ENCODE data around the gene SULT1C3.
A peak's percentile ranks its signal among the peaks of the same experiment; 100 is the strongest.

Gene SULT1C3

DNA sequence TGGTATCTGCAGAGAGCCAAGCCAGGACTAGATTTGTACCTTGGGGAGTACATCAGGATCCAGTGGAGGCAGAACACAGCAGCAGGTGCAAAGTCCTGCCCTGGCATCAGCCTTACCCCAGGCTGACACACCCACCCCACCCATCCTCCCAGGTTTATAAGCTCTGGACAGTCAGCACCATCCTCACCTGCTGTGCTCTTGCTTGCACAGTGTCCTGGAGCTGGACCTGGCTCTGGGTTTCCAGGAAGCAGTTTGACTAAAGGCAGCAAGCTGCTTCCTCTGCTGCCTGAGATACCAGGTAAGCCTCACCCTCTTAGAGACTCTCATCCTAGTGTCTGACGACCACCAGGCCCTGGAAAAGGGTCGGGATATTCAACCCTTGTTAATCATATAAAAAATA is at the start of gene SULT1C3:
TSS of gene SULT1C3 (plus strand) at position 183 of the 400 bp plus-strand sequence. CDS start 7,227 bp downstream, outside the sequence.
- no peak for DNase-seq

DNA sequence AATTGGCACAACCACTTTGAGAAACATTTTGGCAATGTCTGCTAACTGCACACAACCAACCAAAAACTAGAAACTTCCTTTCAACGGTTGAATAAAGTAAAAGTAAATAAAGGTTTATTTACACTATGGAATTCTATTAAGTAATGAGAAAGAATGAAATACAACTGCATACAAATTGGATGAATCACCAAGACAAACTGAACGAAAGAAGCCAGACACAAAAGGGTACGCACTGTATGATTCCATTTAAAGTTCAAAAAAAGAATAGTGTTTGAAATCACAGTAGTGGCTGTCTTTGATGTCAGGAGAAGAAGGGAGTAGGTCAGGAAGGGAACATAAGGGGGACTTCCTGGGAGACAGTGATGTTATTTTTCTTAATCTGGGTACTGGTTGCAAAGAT is 46.5 kb upstream of the SULT1C3 start:
- DNase-seq, result no peak

DNA sequence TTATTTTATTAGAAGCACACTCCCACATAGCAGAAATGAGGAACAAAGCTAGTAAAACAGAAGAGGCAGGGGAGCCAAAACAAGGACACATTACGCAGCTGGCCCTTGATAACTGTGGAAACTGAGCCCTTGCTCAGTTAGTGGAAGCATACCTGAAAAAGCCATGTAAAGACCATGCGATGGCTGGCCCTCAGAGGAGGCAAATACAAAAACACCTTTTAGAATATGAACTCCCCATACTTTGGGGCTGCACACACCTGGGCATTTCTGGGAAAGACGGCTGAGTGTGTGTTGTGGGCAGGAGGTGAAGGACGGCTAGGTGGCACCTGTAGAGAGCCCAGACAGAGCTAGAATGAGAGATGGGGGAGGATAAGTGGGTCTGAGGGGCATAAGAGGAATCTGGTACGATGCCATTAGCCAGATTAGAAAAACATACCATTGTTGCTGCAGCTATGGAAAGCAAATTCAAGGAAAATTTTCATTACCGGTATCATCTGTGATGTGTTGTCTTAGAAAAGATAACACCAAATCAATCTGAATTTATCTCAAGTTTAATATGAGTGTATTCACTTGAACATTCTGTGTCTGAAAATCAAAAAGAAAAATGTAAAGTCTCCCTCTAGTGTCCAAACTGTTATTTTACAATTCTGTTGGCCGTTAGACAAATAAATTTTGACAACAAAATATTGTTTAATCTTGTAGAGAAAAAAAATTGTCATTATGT is 45.2 kb upstream of the SULT1C3 start:
- DNase-seq, result no peak

DNA sequence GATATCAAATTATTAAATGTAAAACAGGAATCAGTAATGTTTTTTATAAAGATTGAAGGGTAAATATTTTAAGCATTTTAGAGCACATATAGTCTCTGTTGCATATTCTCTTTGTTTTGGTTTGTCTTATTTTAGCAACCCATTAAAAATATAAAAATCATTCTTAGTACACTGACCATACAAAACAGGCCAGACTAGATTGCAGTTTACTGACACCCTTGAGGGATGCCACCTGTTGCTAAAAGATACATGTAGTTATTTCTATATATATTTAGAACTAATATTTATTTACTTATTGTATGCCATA is 44.7 kb upstream of the SULT1C3 start:
- DNase-seq, result no peak

DNA sequence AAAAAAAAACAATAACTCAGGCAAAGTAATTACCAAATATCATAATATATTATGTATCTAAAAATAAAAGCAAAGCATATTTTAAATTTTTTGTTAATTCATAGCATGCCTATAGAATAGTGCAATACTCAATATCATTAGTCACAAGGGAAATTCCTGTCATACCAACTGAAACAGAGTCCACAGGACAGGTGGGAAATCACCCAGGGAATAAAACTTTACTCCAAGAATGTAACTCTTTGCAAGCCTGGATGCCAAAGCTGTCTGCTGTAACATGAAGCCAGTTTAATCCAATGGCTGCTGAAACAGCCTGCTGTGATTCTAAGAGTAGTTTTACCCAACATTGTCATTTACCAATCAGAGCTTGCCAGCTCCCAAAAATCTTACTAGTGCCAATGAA is 40.0 kb upstream of the SULT1C3 start:
- peak; percentile 67 for DNase-seq

- DNase-seq, result no peak
Observed at GRCh38 chr2:108200569-108200968, 39.2 kb upstream of the SULT1C3 start.

DNA sequence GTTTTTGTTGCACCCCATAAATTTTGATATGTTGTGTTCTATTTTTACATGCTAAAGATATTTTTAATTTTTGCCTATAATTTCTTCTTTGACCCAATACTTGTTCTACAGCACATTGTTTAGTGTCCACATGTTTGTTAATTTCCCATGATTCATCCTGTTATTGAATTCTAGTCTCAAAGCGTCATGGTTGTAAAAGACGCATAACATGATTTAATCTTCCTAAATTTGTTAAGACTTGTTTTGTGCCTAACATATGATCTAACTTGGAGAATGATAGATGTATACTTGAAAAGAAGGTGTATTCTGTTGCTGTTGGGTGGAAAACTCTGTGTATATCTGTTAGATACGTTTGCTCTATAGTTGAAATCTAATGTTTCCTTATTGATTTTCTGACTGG is 27.1 kb upstream of the SULT1C3 start:
- no peak for DNase-seq

GRCh38 chr2:108215794-108216211 is 24.0 kb upstream of the SULT1C3 start:
- peak; percentile 37 for DNase-seq

GRCh38 chr2:108217211-108217610 is 22.6 kb upstream of the SULT1C3 start:
- no peak for DNase-seq

GRCh38 chr2:108219688-108220087 is 20.1 kb upstream of the SULT1C3 start:
- DNase-seq, result no peak

- no peak for DNase-seq
Observed at GRCh38 chr2:108220191-108220590, 19.6 kb upstream of the SULT1C3 start.

DNA sequence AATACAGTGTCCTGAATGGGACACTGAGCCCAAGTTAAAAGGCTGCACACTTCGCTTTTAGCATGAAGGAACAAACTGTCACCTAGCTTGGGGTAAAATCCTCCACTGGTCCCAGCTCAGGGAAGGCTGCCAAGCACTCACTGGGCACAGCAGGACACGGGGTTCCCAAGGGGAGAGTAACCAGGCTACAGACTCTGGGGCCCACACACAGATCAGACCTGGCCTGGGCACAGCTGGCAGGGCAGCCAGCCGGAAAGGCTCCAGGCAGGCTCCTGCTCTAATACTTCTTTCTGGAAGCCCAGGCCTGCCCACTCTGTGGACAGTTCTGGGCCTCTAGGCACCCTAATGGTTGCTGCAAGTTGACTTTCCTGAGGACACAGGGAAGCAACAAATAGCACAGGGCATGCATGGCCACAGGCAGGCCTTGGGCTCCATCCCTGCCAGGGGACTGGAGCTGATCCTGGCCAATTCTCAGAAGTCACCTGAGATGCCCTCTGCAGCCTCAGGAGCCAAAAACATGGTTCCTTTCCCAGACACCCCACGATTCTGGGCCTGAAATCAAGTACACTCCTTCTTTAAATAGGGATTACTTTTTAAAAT is 18.7 kb upstream of the SULT1C3 start:
- no peak for DNase-seq

- DNase-seq, result no peak
Observed at GRCh38 chr2:108222261-108222660, 17.5 kb upstream of the SULT1C3 start.

GRCh38 chr2:108223573-108223972 is 16.2 kb upstream of the SULT1C3 start:
- DNase-seq, result no peak

DNA sequence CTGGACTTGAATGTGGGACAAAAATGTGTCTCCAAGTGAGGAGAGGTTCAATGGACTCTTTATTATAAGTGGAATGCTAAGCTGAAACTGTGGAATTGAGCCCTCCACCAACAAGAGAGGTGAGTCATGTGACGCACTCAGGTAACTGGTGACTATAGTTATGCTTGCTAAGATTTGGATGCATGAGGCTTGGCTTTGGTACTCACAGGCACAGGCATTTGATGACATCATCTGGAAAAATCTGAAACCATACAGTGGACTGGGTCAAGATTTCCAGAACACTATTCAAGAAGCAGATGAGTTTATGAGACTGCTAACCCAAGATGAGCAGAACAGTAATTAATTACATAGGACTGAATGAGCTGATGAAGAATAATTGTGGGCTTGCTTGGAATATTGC is 15.7 kb upstream of the SULT1C3 start:
- DNase-seq, result no peak

GRCh38 chr2:108226564-108226963 is 13.2 kb upstream of the SULT1C3 start:
- DNase-seq, result no peak

- no peak for DNase-seq
Observed at GRCh38 chr2:108228006-108228405, 11.8 kb upstream of the SULT1C3 start.

DNA sequence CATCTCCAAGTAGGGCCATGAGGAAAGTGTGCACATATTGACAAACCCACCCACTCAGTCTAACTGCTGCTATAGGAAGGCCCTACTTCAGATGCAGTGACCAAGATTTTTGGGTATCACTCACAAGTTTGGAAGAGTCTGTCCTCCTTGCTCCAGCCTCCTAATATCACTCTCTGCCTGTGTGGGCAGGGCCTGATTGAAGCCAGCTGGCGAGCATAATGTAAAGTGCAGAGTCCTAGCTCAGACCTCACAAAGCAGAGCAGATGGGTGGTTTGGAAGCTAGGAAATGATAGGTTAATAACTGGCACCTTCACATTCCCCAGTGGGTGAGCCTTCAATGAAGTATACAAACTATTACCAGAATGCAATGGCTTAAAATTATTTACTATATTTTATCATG is 11.2 kb upstream of the SULT1C3 start:
- no peak for DNase-seq

DNA sequence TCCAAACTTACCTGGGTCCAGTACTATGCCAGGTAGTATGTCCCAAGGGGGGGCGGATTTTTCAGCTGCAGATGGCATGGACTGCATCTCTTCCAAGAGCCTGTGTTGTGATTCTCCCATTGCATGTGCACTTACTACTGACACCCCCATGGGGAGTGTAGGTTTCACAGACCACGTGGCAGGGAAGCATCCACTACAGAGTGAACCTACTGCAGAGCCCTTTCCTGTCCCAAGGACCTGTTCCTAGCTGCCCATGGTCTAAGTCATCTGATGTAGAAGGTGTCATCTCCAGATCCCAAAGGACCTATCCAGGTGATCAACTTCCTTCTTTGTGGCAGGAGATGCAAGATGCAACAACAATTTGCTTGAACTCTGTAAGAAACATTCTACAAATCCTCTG is 9.9 kb upstream of the SULT1C3 start:
- no peak for DNase-seq

DNA sequence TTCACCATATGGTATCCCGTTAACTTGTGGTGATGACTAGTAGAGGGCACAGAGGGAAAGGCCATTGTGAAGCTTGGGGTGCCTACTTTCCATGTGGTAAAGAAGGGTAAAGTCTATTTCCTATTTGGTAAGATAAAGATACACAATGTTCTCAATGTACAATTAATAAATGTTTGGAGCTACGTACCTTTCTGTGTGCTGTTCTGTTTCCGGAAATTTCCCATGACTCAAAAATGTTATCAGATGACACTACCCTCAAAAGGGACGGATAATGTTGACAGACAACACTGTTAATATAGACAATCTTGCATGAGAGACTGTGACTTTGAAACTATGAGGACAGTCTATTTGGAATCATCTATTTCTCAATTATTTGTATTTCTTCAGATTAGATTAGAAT is 4.2 kb upstream of the SULT1C3 start:
- no peak for DNase-seq

- no peak for DNase-seq
Observed at GRCh38 chr2:108236676-108237335, 3.0 kb upstream of the SULT1C3 start.

- no peak for DNase-seq
Observed at GRCh38 chr2:108240966-108241365, 1.2 kb downstream of the SULT1C3 start.

DNA sequence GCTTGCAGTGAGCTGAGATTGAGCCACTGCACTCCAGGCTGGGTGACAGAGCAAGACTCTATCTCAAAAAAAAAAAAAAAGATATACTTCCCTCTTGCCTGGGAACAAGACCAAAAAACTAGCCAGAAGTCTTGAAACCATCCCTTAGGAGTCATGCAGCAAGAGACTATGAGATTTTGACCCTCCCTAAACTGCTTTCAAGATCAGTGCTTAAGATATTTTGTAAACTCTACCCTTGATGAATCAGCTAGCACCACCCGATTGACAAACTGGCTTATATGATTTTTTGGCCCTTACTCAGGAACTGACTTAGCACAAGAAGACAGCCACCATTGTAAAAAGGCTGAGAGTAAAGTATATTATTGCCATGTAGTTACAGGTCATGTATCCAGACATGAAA is 3.8 kb downstream of the SULT1C3 start:
- DNase-seq, result peak; percentile 8

DNA sequence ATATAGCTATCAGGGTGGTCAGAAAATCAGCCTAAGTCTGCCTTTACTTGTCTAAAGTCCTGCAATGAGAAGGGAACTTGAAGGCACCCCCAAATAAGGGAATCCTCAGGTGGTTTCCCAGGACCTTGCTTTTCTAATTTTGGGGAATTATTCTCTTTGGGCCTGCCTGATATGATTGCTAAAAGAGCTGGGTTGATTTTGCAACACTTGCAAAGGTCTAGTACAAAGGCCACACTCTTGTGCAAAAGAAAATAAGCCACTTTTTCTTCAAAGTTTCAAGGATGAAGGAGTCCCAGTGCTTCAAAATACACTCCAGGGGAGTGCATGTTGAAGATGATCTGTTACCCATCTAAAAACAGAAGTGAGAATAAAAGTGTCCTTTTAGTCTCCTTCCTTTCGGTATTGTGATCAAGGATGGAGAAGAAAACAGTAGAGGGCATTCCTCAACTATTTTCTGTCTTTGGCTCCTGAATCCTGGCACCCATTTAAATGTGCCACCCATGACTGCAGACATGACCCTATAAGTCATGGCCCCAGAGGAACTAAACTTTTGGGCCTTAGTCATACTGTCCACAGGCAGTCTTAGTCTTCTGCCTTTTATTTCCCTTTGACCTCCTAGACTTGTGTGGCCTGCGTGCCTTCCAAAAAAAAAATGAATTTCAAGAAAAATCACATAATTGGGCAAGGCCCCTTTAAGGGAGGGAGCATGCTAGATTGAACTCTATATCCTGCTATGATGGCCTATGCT is 5.1 kb downstream of the SULT1C3 start:
- DNase-seq, result no peak

All from NCI-H226 (cell line).